Ishikawa (cell line): Measurements from ENCODE around the gene TFF1.

Experiments
- CREB1 ChIP-seq: IDR thresholded peaks from 2 replicates; pipeline ENCODE4 v1.6.1; 2012; ENCODE audit warnings: low read depth
- EGR1 ChIP-seq: IDR thresholded peaks from 2 replicates; pipeline ENCODE4 v1.6.1; 2012
- EP300 ChIP-seq: IDR thresholded peaks from 2 replicates; pipeline ENCODE4 v1.6.1; 2012; ENCODE audit warnings: borderline replicate concordance
- FOXM1 ChIP-seq: IDR thresholded peaks from 2 replicates; pipeline ENCODE4 v1.6.1; 2012; ENCODE audit warnings: low read depth, borderline replicate concordance
- MAX ChIP-seq: IDR thresholded peaks from 2 replicates; pipeline ENCODE4 v1.6.1; 2012
- NFIC ChIP-seq: IDR thresholded peaks from 2 replicates; pipeline ENCODE4 v1.6.1; 2012
- RAD21 ChIP-seq: IDR thresholded peaks from 2 replicates; pipeline ENCODE4 v1.6.1; 2012; ENCODE audit warnings: low read depth
- REST ChIP-seq: IDR thresholded peaks from 2 replicates; pipeline ENCODE4 v1.6.1; 2012; ENCODE audit warnings: low read depth, mild to moderate bottlenecking
- TAF1 ChIP-seq: IDR thresholded peaks from 2 replicates; pipeline ENCODE4 v1.6.1; 2012; ENCODE audit warnings: low read depth, mild to moderate bottlenecking
- TCF12 ChIP-seq: IDR thresholded peaks from 2 replicates; pipeline ENCODE4 v1.6.1; 2012; ENCODE audit warnings: low read depth
- USF1 ChIP-seq: IDR thresholded peaks from 2 replicates; pipeline ENCODE4 v1.6.1; 2012
- YY1 ChIP-seq: IDR thresholded peaks from 2 replicates; pipeline ENCODE4 v1.6.1; 2012; ENCODE audit warnings: low read depth

GRCh38 chr21:42332557-42333317 is 33.6 kb downstream of the TFF1 start:
- TF ChIP-seq EGR1 (no peak), USF1 (no peak), EP300 (no peak), REST (no peak), CREB1 (no peak), FOXM1 (no peak), YY1 (no peak), MAX (no peak), RAD21 (no peak), TCF12 (no peak), TAF1 (no peak), NFIC (no peak)
